GM12891 (cell line): ENCODE data around the gene CRISPLD2.

Experiments used
- PAX5 ChIP-seq: IDR thresholded peaks from 2 replicates; pipeline ENCODE4 v1.6.1; 2011; ENCODE audit warnings: low read length, moderate library complexity, mild to moderate bottlenecking; ENCODE audit not compliant: insufficient read depth, severe bottlenecking
- POLR2A ChIP-seq: IDR thresholded peaks from 2 replicates; pipeline ENCODE4 v1.6.1; 2011; ENCODE audit warnings: low read depth, low read length, control low read depth
- POLR2AphosphoS5 ChIP-seq: IDR thresholded peaks from 2 replicates; pipeline ENCODE4 v1.6.1; 2011; ENCODE audit warnings: low read depth, low read length, control low read depth
- POU2F2 ChIP-seq: IDR thresholded peaks from 2 replicates; pipeline ENCODE4 v1.6.1; 2011; ENCODE audit warnings: low read depth, mild to moderate bottlenecking, control low read depth, low read length, moderate library complexity
- SPI1 ChIP-seq: IDR thresholded peaks from 2 replicates; pipeline ENCODE4 v1.6.1; 2011; ENCODE audit warnings: low read depth, low read length, control low read depth
- TAF1 ChIP-seq: IDR thresholded peaks from 2 replicates; pipeline ENCODE4 v1.6.1; 2011; ENCODE audit warnings: low read depth, low read length, control low read depth

DNA sequence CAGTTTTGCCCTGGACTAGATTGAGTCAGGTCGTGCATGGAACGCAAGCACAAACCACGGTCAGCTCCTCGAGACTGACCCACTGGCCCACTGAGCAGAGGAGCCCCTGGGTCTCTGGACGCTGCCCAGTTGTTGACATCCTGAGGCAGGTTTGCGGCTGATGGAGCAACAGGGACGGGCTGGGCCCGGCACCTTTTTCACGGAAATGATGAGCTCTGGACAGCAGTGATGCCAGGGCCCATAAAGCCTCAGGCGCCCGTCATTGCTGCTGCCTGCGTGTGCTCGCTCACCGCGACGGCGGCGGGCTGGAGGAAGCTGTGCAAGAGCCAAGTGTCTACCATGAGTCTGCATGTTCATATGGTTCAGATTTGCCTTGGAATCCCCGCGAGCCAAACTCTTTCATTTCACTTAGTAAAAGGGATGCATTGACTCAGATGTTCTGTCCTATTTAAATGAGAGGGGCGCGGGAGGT is 30.8 kb upstream of the CRISPLD2 start:
- TF ChIP-seq TAF1 (no peak), POLR2A (no peak), POLR2AphosphoS5 (no peak), SPI1 (no peak), POU2F2 (no peak), PAX5 (no peak)
